H1 (cell line): ENCODE data around the gene MACROD2. TPM values are rescaled to one million over a fixed set of nuclear protein-coding genes. Genes with fewer than 3 reads are reported as not detected.

Experiments used
- CEBPB ChIP-seq: IDR thresholded peaks from 2 replicates; pipeline ENCODE4 v1.6.1; 2012; ENCODE audit warnings: low read depth, low read length
- KDM4A ChIP-seq: IDR thresholded peaks from one replicate; pipeline ENCODE4 v1.7.1; 2012; ENCODE audit warnings: low read depth, mild to moderate bottlenecking, moderate library complexity, low read length, inconsistent platforms; ENCODE audit not compliant: severe bottlenecking
- POLR2A ChIP-seq, 2 experiments: IDR thresholded peaks; 1 replicate in 1 of 2; 2 replicates in 1 of 2; pipeline ENCODE4 v1.6.1; 2011; ENCODE audit warnings: low read depth in 2 of 2, low read length in 2 of 2, mild to moderate bottlenecking in 2 of 2; ENCODE audit errors: control extremely low read depth in 1 of 2
- RAD21 ChIP-seq, 2 experiments: IDR thresholded peaks in 1 of 2; conservative IDR thresholded peaks in 1 of 2; 2 replicates each; pipeline ENCODE4 v1.6.1; 2011; ENCODE audit warnings: low read depth in 2 of 2, low read length in 2 of 2, improper control_type of control experiment in 1 of 2, inconsistent platforms in 1 of 2, mild to moderate bottlenecking in 1 of 2, moderate library complexity in 1 of 2
- polyA plus RNA-seq, 7 experiments: library from polyadenylated mRNA; depleted of rRNA in 3 of 7; stranded (reverse) in 5 of 7; unstranded in 2 of 7; fragments of >200 nt in 5 of 7; fragments of 200-250 nt in 2 of 7; gene quantifications; 1 replicate in 5 of 7; 2 replicates in 1 of 7; 4 replicates in 1 of 7; pipeline versions ENCODE4 v1.2.1 to v1.2.3, GENCODE V29; 2011 to 2013; ENCODE audit warnings: missing spikeins in 2 of 7, mixed read lengths in 2 of 7
- total RNA-seq: library from RNA; stranded (reverse); fragmentation: NEBNext Ultra II Directional; extraction: Animal tissue kit (Norgen Biotek cat#: 25700); gene quantifications from 2 replicates; pipeline ENCODE4 v1.2.1, GENCODE V29; 2021

Gene MACROD2
- total and polyA plus RNA-seq, 2 of the 8 experiments (the other 6 are each of a cell fraction or from before 2014, with no cell fraction given) = 0.70 to 3.9 TPM

- TF ChIP-seq RAD21 (IDR thresholded peaks at IDR 0.05 in 1 of 2, conservative IDR thresholded peaks at IDR 0.05 in 1 of 2; ENCODE audit: low read depth in 2 of 2, low read length in 2 of 2) (no peak), KDM4A (no peak), CEBPB (no peak), POLR2A (IDR thresholded peaks at IDR 0.05; ENCODE audit: control extremely low read depth in 1 of 2, low read depth in 2 of 2, low read length in 2 of 2) (no peak)
These were observed 567.7 kb downstream of the MACROD2 start (continued) for GRCh38 chr20:14562981-14563380.
